Suppressor macrophage treated with lipopolysaccharide for 1 hour (primary cell): ENCODE measurements around the gene TSEN15.

ENCODE experiments used
- DNase-seq, 3 donors: peaks; one replicate each; pipeline ENCODE4 v3.0.0-alpha.2; 2020 to 2022

TSEN15 gene

DNA sequence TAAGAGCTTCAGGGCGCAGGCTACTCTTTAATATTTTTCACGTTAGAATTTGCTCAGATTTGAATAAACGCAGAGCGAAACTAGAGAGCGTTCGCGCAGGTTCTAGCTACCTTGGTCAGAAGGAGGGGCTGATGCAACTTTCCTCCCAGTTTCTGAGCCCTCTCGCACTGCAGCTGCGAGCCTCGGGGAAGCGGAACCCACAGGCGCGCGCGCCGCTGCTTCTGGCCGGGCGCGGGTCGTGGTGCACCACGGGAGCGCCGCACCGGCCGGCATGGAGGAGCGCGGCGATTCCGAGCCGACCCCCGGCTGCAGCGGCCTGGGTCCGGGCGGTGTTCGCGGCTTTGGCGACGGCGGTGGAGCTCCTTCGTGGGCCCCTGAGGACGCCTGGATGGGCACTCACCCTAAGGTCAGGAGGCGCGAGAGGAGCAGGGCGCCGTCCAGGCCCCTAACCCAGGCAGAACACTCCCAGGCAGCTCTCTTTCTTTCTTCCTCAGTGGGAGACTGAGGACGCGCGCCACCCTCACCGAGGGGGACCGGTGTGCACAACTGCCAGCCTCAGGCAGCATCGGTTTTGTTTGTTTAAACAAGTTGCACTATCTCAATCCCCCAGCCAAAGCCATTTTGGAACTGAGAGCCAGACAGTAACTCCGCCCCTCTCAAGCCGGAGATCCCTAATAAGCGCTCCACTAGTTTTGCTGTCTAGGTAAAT lies at the start of gene TSEN15:
Gene TSEN15 (plus strand): TSS at position 246 of the 709 bp plus-strand sequence. CDS start 26 bp downstream, at position 272.
- DNase-seq: peak; percentile 76 to 92 (median 84)

DNA sequence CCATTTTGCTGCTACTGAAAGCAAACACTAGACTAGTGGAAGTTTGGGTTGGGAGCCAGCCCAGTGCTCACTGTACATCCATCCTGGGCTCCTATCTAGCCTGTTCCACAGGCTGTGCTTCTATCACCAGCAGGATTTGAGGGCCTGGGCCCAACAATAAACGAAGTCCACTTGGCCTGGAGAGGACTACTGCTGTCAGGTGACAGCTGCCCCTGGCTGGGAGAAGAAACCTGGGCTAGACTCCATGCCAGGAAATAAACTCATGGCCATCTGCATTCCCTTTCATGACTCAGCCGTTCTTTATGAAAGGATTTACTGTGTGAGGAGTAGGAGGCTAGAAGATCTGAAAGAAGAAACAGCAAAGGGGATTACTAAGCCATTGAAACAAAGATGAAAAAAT lies 49.5 kb upstream of the TSEN15 start:
- no peak for DNase-seq

DNA sequence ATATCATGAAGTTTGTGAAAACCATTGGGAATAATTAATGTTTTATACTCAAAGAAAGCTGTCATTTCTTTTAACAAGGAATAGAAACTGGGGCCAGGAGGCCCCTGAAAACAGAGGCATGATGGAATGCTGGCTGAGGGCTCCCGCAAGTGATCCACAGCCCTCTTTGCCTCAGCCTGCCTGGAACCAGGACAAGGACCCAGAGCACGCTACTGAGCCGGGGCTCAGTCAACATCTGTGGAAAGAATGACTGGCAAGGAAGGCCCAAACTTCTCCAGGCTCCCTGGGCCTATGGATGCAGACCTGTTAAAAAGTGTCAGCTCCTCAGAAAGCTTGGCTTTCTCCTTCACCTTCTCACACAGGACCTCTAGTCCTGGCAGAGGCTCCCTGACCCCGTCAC lies 46.6 kb upstream of the TSEN15 start:
- no peak for DNase-seq

DNA sequence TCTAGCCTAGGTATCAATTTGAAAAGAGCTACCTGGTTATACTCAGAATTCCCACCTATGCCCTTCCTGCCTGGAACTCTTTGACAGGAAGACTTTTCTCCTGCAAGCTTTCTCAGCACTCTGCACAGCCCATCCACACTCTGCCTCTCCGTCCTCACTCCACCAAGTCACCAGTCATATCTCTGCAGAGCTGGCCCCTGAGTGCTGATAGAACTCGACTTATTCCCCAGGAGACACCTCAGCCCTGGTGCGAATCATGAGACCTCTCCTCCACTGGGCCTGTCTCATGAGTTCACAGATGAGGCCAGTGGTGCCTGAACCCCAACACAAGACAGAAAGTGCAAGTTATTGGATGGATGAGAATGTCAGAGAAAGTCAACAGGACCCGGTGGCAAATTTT lies 46.0 kb upstream of the TSEN15 start:
- no peak for DNase-seq

DNA sequence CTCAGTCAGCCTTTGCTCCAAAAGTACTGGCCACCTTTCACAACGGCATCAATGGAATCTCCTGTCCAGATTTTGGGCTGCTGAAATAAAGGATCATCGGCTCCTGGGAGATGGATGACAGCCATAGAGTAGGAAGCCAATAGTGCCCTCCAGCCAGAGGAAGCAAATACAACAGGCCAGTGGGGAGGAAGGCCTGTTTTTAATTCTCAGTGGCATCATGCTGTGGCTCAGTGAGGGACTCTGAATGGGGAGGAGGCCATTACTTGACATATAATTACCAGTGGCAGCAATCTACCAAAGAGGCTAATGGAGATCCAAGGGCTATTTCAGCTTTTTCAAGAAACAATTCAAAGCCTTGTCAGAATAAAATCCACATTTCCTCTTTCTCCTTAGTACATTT lies 40.7 kb upstream of the TSEN15 start:
- DNase-seq: no peak

DNA sequence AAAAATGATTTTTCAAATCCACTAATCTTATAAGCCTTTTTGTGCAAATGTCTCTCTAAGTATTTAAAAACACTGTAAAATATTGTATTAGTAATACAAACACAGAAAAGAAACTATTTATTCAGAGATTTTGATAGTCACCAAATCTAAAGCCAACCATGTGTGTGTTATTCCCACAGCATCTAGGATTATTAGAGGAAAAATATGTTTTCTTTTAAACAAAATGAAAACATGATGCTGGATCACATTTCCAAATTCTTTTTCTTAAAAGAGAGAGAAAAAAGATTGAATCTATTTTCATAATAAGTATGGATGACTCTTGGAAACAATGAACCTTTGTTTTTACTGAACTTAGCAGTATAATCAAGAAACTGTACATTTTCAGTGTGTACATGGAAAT lies 39.3 kb upstream of the TSEN15 start:
- DNase-seq: no peak

DNA sequence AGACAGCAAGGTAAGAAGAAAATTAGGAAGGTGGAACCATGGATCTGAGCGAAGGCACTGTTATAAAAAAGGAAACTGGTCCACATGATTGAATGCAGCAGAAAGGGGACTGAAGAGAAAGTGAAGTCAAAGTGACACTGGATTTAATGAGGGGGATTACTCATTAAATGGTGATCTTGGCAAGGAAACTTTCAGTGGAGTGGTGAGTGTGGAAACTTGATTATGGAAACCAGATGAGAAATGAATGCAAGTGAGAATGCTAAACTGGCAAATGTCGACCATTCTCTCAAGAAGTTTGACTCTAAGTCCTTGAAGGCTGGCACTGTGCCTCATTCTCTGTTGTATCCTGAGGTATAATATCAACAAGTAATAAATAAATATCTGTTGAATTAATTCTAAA lies 37.3 kb upstream of the TSEN15 start:
- no peak for DNase-seq

DNA sequence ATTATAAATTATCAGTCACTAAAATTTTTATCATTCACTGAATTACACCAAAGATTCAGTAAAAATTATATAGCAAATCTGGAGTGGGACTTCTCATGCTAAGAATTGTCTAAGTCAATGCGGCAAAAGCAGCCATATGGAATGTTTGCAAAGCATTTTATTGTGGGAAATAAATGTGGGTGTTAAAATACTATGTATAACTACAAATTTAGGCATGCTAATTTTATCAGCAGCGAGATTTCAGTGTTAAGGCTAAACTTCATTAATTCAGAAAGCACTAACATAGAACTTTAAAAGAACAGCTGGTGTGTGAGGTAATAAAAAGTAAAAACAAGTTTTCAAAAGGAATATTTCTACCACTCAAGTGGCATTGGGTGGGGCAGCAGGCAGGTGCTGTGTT lies 35.4 kb upstream of the TSEN15 start:
- DNase-seq: no peak

DNA sequence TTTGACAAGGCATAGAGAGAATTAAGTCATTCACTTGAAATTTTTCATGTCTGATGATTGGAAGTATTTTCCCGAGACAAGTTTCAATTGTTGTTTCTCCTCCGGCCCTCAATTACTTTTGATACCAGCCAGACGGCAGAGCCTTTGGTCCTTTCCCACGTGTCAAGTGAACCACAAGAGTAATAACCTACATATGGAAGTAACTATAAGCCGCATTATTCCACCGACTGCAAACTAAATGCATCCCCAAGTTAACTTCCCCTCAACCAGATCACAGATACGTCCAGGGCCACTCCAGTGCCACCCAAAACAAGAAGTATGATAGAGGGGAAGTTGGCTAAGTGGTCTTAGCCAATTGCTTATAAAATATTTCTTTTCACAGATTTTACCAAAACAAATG lies 34.2 kb upstream of the TSEN15 start:
- DNase-seq: peak; percentile 51 to 65 (median 55)

DNA sequence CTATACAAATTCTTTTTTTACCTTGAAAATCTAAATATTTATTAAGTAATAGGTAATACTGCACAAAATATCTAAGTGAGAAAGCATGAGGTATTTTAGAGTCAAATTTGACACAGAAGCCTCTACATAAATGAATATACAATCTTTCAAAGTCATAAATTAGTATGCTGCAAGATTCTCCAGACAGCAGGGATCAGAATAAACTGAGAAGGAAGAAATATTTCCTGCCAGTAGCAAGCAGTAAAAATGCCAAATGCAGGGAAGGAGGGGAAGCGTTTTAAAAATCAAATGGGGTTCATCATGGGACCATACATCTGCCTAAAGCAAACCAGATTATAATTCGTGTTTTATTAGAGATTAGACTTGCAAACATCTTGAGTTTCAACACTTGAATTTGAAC lies 32.9 kb upstream of the TSEN15 start:
- DNase-seq: no peak

DNA sequence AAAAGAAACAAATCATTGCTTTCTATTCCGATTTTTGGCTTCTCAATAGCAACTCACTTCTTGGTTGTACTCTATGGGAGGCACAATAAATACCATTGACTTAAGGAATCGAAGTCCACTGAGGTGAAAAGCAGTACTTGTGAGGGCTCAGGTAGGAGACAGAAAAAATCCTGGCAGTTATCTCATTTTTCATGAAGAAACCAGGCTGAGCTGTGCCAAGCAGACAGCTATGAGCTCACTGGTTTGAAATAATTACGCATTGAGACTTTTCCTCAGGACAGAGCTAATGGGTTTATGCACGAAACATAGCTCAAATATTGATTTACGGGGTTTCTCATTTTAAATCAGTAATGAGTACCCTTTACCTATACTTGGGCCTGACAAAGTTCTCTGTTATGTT lies 32.5 kb upstream of the TSEN15 start:
- no peak for DNase-seq

DNA sequence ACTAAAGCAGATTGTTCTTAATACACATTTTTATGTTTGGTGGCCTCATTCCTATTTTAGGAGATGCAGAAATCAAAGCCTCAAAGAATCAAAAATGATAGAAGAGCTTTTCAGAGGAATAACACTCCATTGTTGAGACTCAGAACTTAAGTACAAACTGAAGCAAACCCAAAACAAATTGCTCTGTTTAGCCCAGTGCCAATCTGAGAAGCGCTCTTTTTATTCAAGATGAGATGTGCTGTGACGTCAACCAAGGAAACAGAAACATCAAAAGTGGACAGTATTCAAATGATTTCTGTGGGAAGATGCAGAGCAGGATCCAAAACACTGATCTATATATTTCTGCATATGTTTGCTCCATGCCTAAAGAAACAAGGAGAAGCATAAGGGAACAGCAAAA lies 32.0 kb upstream of the TSEN15 start:
- DNase-seq: no peak

DNA sequence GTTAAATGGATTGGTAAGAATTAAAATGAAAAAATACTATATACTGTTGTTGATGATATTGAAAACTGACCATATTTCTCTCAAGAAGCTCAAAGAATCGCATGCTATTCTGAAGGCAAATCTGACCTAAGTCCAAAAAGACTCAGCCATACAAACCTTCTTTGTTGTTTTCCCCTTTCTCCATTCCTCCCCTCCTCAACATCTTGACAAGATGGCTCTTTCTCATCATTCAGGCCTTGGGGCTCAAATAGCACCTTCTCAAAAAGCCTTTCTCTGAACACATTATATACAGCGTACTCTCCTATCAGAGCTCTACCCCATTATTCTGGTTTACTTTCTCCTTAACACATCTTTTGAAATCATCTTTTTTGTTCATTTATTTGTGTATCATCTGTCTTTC lies 31.2 kb upstream of the TSEN15 start:
- no peak for DNase-seq

DNA sequence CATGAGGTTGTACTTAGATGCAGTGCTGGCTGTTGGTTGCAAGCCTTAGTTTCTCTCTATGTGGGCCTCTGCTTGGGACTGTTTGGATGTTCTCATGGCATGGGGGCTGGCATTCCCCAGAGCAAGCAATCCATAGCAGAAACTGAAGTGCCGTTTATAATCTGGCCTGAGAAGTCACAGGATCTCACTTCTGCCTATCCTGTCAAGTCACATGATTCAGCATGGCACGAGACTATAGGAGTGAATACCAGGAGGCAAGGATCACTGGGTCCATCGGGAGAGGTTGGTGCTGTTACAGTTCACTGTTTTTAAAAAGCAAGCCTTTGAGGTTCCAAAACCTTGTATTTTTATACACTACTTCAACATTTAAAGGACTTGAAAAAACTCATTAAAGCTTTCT lies 30.7 kb upstream of the TSEN15 start:
- peak in 1 of 3 donors; percentile 18 for DNase-seq

DNA sequence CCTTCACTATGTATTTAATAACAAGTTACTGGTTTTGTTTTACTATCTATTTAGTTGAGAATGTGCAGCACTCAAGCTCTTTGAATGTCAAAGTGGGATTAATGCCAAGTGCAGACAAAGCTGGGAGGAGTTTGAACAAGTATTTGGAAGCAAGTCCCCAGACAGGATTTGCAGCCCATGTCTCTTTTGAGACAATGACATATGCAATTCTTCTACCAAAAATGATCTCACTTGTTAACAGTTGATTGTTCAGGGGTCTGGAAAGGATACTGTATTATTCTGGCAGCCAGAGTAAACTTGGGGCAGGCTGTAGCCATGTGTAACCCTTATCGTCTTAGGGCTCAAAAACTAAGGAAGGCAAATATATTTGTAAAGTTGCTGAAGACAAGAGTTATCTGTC lies 29.8 kb upstream of the TSEN15 start:
- DNase-seq: no peak

DNA sequence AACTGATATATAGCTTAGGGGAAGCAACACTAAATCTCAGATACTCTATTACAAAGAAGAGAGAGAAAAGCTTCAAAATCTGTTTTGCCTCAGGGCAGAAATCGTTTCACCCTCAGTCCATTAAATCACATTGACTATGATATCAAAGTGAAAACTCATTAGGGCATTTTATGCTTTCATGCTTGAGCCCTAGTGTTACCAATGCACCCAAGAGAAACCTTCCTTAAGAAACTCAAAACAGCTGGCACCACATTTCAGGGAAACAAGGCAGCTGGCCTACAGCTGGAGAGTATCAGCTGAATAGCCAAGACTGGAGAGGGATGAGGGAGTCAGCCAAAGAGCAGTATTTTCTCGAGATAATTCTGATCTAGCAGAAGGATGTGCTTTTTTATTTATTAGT lies 28.9 kb upstream of the TSEN15 start:
- DNase-seq: no peak

DNA sequence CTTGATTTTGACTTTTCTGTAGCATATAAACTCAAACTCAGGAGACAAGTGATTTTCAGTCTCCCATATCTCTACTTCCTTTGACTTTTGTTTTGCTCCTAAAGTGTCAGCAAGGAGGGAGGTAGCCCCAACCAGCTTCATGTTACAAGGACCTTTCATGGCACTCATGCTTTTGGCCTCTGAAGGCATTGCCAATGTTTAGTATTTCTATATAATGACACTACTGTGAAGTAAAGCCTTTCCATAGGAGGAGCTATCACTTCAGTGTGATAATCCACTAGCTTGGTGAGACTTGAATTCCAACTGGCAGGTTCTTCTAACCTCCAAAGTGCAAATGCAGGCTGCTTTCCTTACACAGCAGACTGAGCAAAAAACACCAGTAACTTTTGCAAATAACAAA lies 28.4 kb upstream of the TSEN15 start:
- no peak for DNase-seq

DNA sequence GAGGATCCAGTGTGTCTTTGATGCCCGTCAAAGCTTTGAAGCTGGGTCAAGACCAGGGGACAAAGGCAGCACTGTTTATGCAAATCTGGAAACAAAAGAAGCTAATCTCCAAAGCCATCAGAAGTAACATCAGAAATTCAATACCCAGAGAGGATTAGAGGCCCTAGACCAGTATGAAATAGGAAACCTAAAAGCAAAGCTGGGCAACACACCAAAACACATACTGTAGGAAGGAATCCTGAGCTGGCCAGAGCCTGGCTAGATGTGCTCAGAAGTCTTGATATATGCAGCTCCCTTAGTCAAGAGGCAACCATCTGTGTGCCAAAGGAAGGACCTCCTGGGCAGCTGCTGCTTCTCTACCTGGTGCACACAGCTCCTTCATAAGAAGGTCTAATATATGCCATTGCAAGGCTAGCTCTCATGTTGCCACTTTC lies 26.3 kb upstream of the TSEN15 start:
- no peak for DNase-seq

DNA sequence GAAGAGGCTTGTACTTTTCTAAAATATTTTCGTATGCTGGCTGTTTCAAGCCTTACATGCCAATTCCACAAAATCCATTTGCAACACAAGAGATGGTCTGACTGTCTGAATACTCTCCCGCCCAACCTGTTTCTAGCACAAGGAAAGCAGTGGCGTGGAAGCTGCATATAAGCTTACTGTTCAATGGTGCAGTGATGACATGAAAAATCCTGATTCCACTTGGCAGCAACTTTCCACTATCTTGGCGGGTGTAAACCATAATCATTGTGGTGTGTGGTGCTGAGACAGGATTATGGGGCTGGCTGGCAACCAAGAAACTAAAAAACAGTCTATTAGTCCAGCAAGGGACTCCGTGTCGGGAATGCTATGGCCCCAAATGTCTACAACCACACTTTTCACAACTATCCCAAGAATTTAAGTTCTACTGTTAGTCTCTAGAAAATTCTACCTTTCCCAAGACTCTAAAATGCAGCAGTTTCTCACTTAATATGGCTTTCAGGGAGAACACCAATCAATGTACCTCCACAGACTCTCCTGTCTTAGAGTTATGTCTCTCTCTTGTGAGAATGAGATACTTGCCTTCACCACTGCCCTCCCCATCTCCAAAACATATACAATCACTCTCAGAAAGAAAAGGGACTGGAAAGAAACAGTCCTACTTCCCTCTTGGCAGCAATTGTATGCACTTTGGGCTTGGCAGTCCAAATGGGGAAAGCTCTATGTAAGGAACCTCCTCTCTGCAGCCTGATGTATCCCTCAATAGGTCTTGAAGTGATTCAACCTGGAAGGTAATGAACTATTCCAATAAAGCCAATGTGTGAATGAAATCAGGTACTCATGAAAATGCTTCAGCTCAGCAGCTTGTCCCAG lies 23.5 kb upstream of the TSEN15 start:
- no peak for DNase-seq

DNA sequence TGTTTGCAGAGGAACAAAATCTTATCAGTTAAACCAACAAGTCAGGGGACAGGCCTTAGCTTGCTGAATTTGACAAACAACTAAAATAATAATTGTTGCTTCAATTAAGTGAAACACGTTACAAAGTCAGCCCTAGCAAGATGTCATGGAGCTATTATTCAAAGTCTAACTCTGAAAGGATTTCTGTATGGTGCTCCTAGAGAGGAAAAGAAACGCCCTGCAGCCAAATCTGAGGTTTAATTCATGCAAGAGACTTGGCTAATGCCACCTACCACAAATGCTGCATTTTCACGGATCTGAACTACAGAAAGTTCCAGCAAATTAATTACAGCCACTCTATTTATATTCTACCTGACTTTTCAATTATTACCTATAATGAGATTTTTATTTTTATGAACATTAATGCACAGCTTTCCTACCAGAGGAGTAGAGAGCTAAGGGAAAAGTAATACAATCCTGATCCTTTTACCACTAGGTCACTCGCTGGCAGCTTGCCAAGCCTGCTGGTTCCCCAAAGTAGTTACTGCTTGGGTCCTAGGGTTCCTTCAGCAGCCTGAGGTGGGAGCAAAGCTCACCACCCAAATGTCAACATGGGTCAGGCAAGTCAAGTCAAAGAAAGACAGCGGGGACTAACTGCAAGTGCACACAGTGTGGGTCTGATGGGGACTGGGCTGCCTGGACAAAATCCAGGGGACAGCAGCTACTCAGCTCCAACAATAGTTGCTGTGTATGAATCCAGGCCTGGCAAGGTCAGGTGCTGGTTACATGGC lies 22.5 kb upstream of the TSEN15 start:
- DNase-seq: peak in 2 of 3 donors; percentile 32 to 64

DNA sequence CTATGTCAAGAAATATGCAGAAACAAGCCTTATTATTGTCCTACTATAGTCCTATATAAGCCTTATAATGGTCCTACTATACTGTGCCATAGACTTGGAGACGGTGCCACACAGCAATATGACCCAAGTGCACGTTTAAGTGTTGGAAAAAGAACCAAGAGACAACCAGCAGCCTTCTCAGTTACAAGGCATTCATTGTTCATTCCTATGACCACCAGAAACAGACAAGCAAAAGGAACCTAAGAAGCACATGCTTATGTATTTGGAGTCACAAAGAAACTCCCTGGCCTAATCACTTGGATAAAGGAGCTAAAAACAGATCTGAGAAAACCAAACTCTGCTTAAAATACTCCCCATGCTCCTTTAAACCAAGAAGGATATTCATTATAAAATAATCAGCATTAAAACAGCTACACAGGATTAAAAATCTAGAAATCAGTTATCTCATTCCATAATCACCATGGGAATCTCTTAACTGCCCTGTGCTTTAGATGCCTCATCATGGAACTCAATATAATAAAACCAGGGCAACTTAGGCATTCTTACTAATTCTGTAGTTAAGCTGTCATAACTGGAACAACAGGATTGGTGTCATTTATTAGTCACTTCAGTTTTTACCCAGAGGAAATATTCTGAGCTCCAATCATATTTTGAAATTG lies 21.0 kb upstream of the TSEN15 start:
- no peak for DNase-seq

DNA sequence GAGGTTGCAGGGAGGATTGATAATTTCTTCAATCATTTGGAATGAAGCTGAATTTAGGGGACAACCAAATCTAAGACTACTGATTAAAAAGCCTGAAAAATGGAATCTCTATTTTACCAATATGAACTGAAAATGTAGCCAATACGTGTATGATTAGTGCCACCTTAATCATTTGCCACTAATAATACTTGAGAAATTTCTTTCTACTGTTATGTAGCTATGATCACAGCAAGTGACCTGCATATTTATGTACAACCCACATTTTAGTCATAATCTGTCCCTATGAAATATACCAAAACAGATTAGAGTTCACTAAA lies 20.5 kb upstream of the TSEN15 start:
- no peak for DNase-seq

DNA sequence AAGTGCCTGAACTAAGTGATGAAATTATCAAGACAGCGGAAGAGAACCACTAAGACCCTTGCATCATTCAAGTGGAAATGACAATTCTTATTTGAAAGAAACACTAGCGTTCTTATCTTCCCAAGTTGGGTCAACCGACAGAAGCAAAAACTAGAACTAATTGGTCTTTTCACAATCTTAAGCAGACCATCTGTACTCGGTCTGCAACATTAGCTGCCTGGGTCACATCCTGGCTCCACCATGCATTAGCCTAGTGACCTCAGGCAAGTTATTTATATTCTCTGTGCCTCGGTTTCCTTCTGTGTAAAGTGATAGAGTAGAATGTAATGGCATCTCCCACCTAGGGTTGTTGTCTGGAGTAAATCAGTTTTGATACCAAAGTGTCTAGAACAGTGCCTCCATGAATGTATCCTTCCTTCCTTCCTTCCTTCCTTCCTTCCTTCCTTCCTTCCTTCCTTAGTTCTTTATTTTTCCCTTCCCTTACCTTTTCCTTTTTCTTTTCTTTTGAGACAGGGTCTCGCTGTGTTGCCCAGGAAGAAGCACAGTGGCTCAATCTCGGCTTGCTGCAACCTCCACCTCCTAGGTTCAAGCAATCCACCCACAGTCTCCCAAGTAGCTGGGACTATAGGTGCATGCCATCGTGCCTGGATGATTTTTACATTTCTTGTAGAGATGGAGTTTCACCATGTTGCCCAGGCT lies 20.0 kb upstream of the TSEN15 start:
- no peak for DNase-seq
